HG02588 (cell line): ENCODE results near the gene SULT1B1.

Experiments used
- ATAC-seq: cut with Tn5 transposase; IDR thresholded peaks from one replicate; pipeline ENCODE4 v1.9.1; 2021; ENCODE audit warnings: mild to moderate bottlenecking, moderate library complexity; ENCODE audit not compliant: unreplicated experiment

The SULT1B1 gene

DNA sequence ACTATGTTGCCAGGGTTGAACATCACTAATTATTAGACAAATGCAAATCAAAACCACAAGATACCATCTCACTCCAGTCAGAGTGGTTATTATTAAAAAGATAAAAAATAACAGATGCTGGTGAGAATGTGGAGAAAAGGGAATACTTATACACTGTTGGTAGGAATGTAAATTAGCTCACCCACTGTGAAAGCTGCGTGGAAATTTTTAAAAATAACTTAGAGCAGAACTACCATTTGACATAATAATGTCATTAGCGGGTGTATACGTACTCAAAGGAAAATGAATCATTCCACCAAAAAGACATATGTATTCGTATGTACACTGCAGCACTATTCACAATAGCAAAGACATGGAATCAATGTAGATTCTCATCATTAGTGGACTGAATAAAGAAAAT lies 58.7 kb downstream of the SULT1B1 start:
- ATAC-seq, result no peak

DNA sequence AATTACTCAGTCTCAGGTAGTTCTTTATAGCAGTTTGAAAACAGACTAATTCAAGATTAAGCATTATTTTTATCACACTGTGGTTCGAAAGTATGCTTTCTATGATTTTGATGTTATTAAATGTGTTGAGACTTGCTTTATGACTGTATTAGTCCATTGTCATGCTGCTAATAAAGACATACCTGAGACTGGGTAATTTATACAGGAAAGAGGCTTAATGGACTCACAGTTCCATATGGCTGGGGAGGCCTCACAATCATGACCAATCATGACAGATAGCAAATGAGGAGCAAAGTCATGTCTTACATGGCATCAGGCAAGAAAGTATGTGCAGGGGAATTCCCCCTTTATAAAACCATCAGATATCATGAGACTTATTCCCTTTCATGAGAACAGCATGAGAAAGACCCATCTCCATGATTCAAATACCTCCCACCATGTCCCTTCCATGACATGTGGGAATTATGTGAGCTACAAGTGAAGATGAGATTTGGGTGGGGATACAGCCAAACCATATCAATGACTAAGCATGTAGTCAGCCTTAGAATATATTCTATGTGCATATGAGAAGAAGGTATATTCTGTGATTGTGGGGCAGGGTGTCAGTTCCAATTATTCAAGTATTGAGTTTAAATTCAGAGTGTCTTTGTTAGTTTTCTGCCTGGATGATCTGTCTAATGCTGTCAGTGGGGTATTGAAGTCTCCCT lies 62.7 kb downstream of the SULT1B1 start:
- ATAC-seq, result no peak

DNA sequence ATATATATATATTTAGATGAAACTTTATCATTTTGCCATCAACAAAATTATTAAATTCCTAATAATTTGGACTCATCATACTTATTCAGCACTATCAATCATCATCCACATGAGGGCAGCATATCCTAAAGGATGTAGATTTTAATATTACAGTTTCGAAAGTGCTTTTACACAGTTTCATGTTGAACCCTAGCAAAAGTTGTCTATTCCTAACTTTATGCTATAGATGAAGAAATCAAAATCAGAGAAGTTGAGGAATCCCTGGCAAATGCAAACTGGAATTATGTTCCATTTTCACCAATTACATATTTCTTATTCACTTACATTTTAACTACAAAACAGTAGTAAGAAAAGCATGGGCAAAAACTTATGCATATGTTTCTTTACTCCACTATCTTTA lies 70.8 kb downstream of the SULT1B1 start:
- no peak for ATAC-seq

DNA sequence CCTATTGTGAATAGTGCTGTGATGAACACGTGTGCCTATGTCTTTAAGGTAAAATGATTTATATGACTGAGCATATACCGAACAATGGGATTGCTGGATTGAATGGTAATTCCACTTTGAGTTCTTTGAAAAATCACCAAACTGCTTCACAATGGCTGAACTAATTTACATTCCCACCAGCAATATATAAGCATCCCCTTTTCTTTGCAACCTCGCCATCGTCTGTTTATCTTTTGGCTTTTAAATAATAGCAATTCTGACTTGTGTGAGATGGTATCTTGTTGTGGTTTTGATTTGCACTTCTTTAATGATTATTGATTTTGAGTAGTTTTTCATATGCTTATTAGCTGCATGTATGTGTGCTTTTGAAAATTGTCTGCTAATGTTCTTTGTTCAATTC lies 75.6 kb downstream of the SULT1B1 start:
- no peak for ATAC-seq
